Measurements from ENCODE around the gene OR2T3.
"Not testable (repeated sequence)": the region's sequence is repeated elsewhere in the genome, so short reads cannot be mapped to it uniquely, and the experiment has no call there.

The OR2T3 gene, protein sequence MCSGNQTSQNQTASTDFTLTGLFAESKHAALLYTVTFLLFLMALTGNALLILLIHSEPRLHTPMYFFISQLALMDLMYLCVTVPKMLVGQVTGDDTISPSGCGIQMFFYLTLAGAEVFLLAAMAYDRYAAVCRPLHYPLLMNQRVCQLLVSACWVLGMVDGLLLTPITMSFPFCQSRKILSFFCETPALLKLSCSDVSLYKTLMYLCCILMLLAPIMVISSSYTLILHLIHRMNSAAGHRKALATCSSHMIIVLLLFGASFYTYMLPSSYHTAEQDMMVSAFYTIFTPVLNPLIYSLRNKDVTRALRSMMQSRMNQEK

DNA sequence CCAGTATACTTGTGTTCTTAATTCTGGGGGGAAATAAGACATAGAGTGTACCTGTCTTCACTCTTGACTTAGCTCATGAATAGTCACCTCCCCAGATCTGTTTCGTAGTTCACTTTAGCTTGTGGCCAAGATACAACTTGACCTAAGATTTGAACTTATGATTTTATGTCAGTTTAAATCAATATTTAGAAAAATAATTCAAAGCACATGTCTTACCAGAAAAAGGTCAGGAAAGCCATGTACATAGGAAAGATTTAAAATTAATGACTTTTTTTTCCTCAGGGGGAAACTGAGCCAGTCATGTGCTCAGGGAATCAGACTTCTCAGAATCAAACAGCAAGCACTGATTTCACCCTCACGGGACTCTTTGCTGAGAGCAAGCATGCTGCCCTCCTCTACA lies at the start of gene OR2T3:
OR2T3 (plus strand) TSS at position 301 of the 400 bp plus-strand sequence; CDS start at position 301, 0 bp downstream.
- H3K9ac ChIP-seq (ENCODE audit: low read depth, low read length); H3K36me3 ChIP-seq (ENCODE audit: insufficient read depth, low read length); H3K4me1 ChIP-seq (ENCODE audit: insufficient read depth, low read length); H3K9me3 ChIP-seq (ENCODE audit: control insufficient read depth, insufficient read depth, low read length): not testable (repeated sequence)

DNA sequence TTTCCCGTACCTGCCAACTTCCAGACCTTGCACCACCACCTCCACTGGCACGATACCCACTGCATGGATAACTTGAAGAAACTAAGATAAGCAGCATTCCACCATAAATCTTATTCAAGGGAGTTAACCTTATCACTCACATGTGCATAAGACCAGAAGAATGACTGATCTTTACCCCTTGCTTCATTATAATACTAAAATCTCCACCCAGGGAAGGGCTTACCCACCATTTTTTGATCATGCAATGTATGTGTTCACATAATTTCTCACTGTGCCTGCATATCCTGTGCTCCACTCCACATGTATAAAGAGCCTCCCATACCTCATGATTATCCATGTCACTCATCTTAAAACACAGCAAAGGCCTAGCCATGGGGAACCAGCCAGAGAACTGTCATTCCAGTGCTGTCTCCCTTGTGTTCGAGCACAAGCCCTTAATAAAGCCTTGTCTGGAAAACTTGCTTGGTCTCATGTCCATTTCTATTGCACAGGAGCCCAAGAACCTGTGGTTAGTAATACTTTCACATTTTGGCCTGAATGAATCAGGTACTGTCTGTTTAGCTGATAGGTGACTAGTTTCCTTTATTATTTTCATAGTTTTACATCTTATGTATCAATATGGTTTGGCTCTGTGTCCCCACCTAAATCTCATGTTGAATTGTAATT lies 45.5 kb upstream of the OR2T3 start:
- not testable (repeated sequence) for H3K9ac ChIP-seq (ENCODE audit: low read depth, low read length); H3K9me3 ChIP-seq (ENCODE audit: control insufficient read depth, insufficient read depth, low read length); H3K4me1 ChIP-seq (ENCODE audit: insufficient read depth, low read length); H3K36me3 ChIP-seq (ENCODE audit: insufficient read depth, low read length)

DNA sequence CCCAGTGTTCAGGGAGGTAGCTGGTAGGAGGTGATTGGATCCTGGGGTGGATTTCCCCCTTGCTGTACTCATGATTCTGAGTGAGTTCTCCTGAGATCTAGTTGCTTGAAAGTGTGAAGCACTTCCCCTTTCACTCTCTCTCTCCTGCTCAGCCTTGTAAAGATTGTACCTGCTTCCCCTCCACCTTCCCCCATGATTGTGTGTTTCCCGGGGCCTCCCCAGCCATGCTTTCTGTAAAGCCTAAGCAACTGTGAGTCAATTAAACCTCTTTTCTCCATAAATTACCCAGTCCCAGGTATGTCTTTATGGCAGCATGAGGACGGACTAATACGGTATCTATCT lies 45.0 kb upstream of the OR2T3 start:
- H3K4me1 ChIP-seq (ENCODE audit: insufficient read depth, low read length); H3K9ac ChIP-seq (ENCODE audit: low read depth, low read length); H3K9me3 ChIP-seq (ENCODE audit: control insufficient read depth, insufficient read depth, low read length); H3K36me3 ChIP-seq (ENCODE audit: insufficient read depth, low read length): not testable (repeated sequence)

DNA sequence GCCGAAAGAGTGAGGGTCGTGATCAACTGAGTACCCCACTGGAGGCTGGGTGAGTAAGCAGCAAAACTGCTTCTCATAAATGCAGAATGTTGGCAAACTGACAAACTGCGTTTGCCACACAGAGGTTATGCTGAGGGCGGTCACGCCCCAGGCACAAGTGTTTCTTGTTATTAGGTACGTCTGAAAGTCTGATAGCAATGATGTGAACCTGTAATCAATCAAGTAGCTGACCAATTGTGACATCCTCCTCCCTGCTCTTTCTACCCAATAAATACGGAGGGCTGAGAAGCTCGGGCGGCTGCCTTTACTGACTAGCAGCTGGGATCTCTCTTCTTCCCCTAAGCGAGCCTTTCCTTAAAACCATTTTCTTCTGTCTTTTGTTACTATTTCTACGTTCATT lies 41.5 kb upstream of the OR2T3 start:
- not testable (repeated sequence) for H3K4me1 ChIP-seq (ENCODE audit: insufficient read depth, low read length); H3K9ac ChIP-seq (ENCODE audit: low read depth, low read length); H3K36me3 ChIP-seq (ENCODE audit: insufficient read depth, low read length); H3K9me3 ChIP-seq (ENCODE audit: control insufficient read depth, insufficient read depth, low read length)

DNA sequence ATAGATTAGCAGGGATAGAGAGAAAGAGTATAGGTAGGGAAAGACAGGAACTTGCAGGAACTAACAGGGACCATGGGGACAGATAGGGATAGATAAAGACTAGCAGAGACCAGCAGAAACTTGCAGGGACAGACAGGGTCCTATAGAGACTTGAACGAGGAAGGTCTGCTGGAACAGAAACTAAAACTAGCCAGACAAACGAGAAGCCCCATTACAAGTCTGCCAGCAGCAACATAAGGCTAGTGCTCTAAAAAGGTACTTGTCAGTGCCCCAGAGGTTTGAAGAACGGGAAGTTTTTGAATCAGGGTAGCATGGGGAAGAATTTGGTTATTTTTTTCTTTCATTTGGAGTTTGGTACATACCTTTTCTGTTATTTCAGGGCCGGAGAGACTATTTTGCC lies 41.0 kb upstream of the OR2T3 start:
- H3K4me1 ChIP-seq (ENCODE audit: insufficient read depth, low read length); H3K9me3 ChIP-seq (ENCODE audit: control insufficient read depth, insufficient read depth, low read length); H3K36me3 ChIP-seq (ENCODE audit: insufficient read depth, low read length); H3K9ac ChIP-seq (ENCODE audit: low read depth, low read length): not testable (repeated sequence)

DNA sequence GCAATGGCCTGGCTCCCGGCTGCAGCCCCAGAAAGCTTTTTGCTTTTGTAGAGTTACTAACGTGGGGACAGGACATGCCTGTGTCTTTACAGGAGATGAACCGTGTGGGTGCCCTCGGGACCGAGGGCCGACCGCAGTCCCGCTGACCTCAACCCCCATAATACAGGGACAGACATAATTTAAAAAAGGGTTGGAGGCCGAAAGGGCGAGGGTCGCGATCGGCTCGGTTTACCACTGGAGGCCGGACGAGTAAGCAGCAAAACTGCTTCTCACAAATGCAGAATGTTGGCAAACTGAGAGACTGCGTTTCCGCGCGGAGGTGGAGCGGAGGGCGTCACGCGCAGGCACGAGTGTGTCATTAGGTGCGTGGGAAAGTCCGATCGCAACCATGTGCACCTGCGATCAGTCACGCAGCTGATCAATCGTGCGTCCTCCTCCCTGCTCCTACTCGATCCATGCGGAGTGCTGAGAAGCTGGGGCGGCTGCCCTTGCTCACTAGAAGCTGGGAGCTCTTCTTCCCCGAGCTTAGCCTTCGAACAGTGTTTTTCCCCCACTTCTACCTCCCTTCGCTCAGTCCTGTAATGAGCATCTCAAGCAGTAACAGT lies 39.2 kb upstream of the OR2T3 start:
- H3K36me3 ChIP-seq (ENCODE audit: insufficient read depth, low read length); H3K4me1 ChIP-seq (ENCODE audit: insufficient read depth, low read length): not testable (repeated sequence)

DNA sequence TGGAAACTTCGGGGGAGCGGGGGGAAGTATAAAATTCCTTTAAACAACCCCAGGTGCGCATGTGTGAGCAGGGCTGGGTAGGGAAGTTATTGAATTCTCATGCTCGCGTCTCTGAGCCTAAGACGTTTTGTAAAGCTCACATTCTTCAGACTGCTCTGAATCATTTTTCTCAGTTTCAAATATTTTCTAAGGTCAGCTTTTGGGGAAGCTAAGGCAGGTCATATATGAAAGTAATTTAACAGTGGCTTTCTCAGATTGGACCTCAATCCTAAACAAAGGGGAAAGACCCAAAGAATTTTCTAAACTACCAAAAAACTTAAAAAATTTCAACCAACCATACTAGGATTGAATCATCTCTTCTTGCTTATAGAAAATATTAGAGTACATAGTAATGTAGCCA lies 38.2 kb upstream of the OR2T3 start:
- not testable (repeated sequence) for H3K9ac ChIP-seq (ENCODE audit: low read depth, low read length); H3K36me3 ChIP-seq (ENCODE audit: insufficient read depth, low read length); H3K4me1 ChIP-seq (ENCODE audit: insufficient read depth, low read length); H3K9me3 ChIP-seq (ENCODE audit: control insufficient read depth, insufficient read depth, low read length)

More for the DNA sequence above, 39.2 kb upstream of the OR2T3 start:
- not testable (repeated sequence) for H3K9me3 ChIP-seq (ENCODE audit: control insufficient read depth, insufficient read depth, low read length); H3K9ac ChIP-seq (ENCODE audit: low read depth, low read length)

DNA sequence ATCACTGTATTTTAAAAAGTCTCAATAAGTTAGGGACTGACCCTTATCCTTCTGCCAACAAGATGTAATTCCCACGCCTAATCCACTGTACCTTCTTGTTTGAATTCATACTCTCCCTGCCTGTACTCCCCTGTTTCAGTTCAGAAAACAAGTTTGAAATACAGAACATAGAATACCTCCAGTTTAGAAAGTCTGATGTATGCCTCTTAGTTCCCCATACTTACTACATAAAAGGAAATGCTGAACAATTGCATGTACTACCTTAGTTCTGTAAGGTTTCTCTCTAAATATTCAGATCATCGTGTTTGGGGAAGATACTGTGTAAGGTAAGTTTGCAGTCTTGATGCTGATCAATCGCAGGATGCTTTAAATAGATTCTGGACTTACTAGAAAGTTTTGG lies 36.8 kb upstream of the OR2T3 start:
- not testable (repeated sequence) for H3K9me3 ChIP-seq (ENCODE audit: control insufficient read depth, insufficient read depth, low read length); H3K9ac ChIP-seq (ENCODE audit: low read depth, low read length); H3K4me1 ChIP-seq (ENCODE audit: insufficient read depth, low read length); H3K36me3 ChIP-seq (ENCODE audit: insufficient read depth, low read length)

DNA sequence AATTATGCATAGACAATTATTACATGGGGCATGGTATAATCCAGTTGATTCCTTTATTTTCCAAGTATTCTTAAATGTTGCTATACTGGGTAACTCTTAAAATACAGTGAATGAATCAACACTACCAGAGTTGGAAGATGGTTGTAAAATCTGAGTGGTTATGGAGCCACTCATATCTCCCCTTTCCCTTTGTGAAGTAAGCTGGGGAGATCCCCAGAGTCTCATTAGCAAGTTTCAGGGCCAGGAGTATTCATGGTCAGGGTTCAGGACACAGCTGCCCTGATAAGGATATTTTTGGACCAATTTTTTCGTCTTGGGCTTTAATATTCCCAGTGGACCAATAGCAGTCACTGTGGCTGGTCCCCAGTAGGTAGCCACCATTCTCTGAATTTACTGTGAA lies 34.5 kb upstream of the OR2T3 start:
- not testable (repeated sequence) for H3K9me3 ChIP-seq (ENCODE audit: control insufficient read depth, insufficient read depth, low read length); H3K4me1 ChIP-seq (ENCODE audit: insufficient read depth, low read length); H3K9ac ChIP-seq (ENCODE audit: low read depth, low read length); H3K36me3 ChIP-seq (ENCODE audit: insufficient read depth, low read length)

DNA sequence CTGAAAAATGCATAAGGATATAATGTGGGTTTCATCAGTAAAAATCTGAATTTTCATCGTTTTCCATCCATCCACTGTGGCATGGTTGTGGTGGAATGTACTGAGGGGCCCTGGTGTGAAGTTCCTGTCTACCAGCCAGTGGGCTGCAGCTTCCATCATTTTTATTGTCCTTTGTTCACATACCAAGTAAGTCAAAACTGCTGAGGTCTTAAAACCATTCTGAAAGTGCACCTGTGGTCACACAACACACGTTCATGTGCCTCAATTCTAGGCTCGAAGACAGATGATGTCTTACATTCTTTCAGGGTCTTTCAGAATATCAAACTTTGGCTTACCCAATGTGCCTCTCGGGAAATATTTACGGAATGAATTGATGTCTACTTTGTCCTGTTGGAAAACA lies 33.9 kb upstream of the OR2T3 start:
- not testable (repeated sequence) for H3K9me3 ChIP-seq (ENCODE audit: control insufficient read depth, insufficient read depth, low read length); H3K4me1 ChIP-seq (ENCODE audit: insufficient read depth, low read length); H3K36me3 ChIP-seq (ENCODE audit: insufficient read depth, low read length); H3K9ac ChIP-seq (ENCODE audit: low read depth, low read length)

DNA sequence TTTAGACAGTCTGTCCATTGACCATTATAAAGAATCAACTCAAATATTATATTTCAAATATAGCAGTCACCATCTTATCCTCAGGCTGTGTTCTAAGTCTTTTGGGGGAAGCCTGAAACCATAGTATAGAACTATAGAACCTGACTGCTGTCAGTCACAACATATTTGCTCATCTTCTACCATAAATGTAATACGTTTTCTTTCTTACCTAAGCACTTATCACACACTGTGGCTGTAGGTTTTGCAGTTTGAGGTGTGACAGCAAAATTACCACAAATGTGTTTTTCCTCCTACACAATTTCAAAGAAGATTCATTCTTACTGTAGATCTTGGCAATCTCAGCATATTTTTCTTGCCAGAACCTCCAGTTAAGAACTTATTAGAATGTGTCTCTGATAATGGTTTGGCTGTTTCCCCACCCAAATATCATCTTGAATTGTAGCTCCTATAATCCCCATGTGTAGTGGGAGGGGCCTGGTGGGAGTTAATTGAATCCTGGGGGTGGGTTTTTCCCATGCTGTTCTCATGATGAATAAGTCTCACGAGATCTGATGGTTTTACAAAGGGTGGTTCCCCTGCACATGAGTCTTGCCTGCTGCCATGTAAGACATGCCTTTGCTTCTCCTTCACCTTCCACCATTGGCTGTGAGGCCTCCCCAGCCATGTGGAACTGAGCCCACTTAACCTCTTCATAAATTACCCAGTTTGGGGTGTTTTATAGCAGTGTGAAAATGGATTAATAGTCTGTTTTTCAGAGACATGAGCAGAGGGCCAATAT lies 30.5 kb upstream of the OR2T3 start:
- not testable (repeated sequence) for H3K36me3 ChIP-seq (ENCODE audit: insufficient read depth, low read length); H3K9me3 ChIP-seq (ENCODE audit: control insufficient read depth, insufficient read depth, low read length); H3K9ac ChIP-seq (ENCODE audit: low read depth, low read length); H3K4me1 ChIP-seq (ENCODE audit: insufficient read depth, low read length)

DNA sequence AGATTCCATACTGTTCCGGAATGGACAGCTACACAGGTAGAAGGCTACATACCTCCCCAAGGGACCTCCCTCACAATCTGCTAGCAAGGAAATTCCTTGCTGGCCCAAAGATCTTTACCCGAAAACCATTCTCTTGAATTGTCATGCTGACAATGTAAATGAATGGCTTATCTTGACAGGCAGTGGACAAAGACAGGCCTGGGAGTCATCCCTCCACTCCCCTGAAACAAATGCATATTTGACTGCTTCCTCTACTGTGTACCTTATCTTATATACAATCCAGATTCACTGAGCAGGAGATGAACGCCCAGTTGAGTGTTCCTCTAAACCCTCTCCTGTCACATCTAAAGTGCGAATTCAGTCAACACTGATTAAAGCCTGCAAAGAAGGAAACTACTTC lies 28.5 kb upstream of the OR2T3 start:
- H3K4me1 ChIP-seq (ENCODE audit: insufficient read depth, low read length); H3K9me3 ChIP-seq (ENCODE audit: control insufficient read depth, insufficient read depth, low read length); H3K9ac ChIP-seq (ENCODE audit: low read depth, low read length); H3K36me3 ChIP-seq (ENCODE audit: insufficient read depth, low read length): not testable (repeated sequence)

DNA sequence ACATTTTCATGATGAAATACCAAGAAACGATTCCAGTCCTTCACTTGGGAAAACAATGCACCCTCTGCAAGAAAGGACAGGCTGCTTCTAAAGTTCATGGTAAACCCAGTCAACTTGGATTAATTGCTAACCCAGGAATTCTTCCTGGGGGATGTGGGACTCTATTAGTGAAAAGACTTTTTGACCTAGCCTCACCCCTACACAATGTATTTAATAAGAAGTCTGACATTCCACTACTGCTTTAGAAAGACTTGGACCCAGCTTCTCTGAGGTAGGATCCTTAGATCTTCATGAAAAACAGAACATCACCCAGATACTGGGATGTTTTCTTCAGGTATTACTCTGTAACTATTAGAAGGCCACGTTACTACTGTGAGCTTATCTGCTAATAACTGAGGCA lies 27.8 kb upstream of the OR2T3 start, which contains the start of gene OR2T2:
OR2T2 (plus strand) TSS at position 239 of the 400 bp plus-strand sequence. CDS start 7,161 bp downstream, outside the sequence.
- not testable (repeated sequence) for H3K9ac ChIP-seq (ENCODE audit: low read depth, low read length); H3K4me1 ChIP-seq (ENCODE audit: insufficient read depth, low read length); H3K9me3 ChIP-seq (ENCODE audit: control insufficient read depth, insufficient read depth, low read length); H3K36me3 ChIP-seq (ENCODE audit: insufficient read depth, low read length)

DNA sequence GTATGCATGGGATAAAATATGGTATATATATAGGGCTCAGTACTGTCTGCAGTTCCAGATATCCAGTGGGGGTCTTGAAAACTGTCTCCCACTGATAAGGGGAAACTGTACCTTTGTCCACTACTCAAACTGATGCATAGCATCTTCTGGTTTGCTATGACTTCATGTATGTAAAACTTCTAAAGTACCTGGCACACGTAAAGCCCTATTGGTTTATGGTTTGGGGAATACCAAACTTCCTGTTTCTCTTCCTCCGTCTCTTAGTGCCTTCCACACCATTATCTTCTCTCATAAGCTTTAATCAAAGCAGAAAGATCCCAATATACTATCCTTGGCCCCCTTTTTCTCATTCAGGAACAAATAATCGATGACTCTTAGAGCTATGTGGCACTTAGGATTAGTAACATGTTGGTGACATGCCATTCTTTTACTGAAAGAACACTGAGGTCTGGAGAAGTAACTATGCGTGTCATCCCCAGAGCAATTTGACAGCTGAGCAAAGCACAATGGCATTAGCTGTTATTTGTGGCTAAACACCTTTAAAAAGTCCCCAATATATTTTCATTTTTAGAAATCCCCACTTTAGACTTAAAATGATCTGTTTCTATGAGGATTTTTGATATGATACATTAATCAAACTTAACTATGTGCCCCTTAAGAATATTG lies 24.6 kb upstream of the OR2T3 start:
- not testable (repeated sequence) for H3K36me3 ChIP-seq (ENCODE audit: insufficient read depth, low read length); H3K4me1 ChIP-seq (ENCODE audit: insufficient read depth, low read length); H3K9ac ChIP-seq (ENCODE audit: low read depth, low read length); H3K9me3 ChIP-seq (ENCODE audit: control insufficient read depth, insufficient read depth, low read length)
